Embryonic facial prominence (tissue), 1 donor: Measurements from ENCODE around the gene SEPTIN5.

Experiments
- DNase-seq: peaks from one replicate; pipeline ENCODE4 v3.0.0-alpha.2; 2016; ENCODE audit errors: extremely low spot score

SEPTIN5 gene

GRCh38 chr22:19705181-19705934, 8.9 kb upstream of the SEPTIN5 start:
- no peak for DNase-seq

- no peak for DNase-seq
Observed at GRCh38 chr22:19706661-19707151, 7.6 kb upstream of the SEPTIN5 start.

GRCh38 chr22:19707347-19708290, 6.7 kb upstream of the SEPTIN5 start:
- DNase-seq: no peak

- DNase-seq: no peak
Observed at GRCh38 chr22:19708321-19709011, 5.8 kb upstream of the SEPTIN5 start.

- no peak for DNase-seq
Observed at GRCh38 chr22:19709063-19709769, 5.1 kb upstream of the SEPTIN5 start.

- DNase-seq: no peak
Observed at GRCh38 chr22:19710020-19710768, 4.1 kb upstream of the SEPTIN5 start.

GRCh38 chr22:19710769-19711106, 3.6 kb upstream of the SEPTIN5 start:
- no peak for DNase-seq

- no peak for DNase-seq
Observed at GRCh38 chr22:19713245-19713644, 1.1 kb upstream of the SEPTIN5 start.

GRCh38 chr22:19713650-19714311, 522 bp upstream of the SEPTIN5 start:
- DNase-seq: no peak

GRCh38 chr22:19715188-19715930, 1.1 kb downstream of the SEPTIN5 start:
- DNase-seq: no peak

GRCh38 chr22:19716041-19716828, 1.9 kb downstream of the SEPTIN5 start:
- DNase-seq: no peak

GRCh38 chr22:19716829-19717105, 2.5 kb downstream of the SEPTIN5 start:
- DNase-seq: no peak

- DNase-seq: no peak
Observed at GRCh38 chr22:19717181-19717580, 2.9 kb downstream of the SEPTIN5 start.

GRCh38 chr22:19717691-19718455, 3.6 kb downstream of the SEPTIN5 start:
- no peak for DNase-seq

GRCh38 chr22:19718456-19719049, 4.2 kb downstream of the SEPTIN5 start:
- DNase-seq: no peak

- DNase-seq: no peak
Observed at GRCh38 chr22:19719050-19719482, 4.8 kb downstream of the SEPTIN5 start.

- DNase-seq: no peak
Observed at GRCh38 chr22:19719488-19720021, 5.3 kb downstream of the SEPTIN5 start.
